Measurements from ENCODE around the gene PRSS38. TPM values are rescaled to one million over a fixed set of nuclear protein-coding genes. Genes with fewer than 3 reads are reported as not detected.

Gene PRSS38
- polyA plus RNA-seq, 2 of the 4 experiments (the other 2 are of a cell fraction): not detected

DNA sequence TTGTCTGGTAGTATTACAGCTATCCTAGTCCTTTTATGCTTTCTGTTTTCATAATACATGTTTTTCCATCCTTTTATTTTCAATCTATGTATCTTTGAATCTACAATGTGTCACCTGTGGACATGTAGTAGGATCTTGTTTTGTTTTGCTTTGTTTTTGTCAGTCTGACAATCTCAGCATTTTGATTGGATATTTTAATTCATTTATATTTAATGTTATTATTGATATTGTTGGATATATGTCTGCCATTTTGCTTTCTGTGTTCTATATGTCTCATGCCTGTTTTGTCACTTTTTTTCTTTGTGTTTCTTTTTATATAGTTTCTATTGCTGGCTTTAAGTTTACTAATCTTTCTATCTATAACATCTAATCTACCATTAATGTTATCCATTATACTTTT lies 11.5 kb upstream of the PRSS38 start:
- peaks cover 13% of the 10 kb centered on the region; the same call in 2 of the 3 replicates for H3K4me1 ChIP-seq
- DNase-seq (ENCODE audit: low read depth in 1 of 2, low spot score in 1 of 2) (no peak), ATAC-seq (no peak), FAIRE-seq (no peak)
- H3K27ac ChIP-seq: no peak overlapping the region
- H3K9me3 ChIP-seq: peaks cover 6% of the 10 kb centered on the region; the same call in 2 of the 3 replicates
- CTCF ChIA-PET: no interaction called here
- no peak overlapping the region for H3K4me2 ChIP-seq
- POLR2A ChIA-PET: no interaction called here
- TF ChIP-seq MAZ (IDR thresholded peaks at IDR 0.05; ENCODE audit: borderline replicate concordance, low read depth, low read length): no peak
- TF ChIP-seq RCOR1 (IDR thresholded peaks at IDR 0.05; ENCODE audit: low read depth, low read length): no peak
- no peak overlapping the region for H3K4me3 ChIP-seq

DNA sequence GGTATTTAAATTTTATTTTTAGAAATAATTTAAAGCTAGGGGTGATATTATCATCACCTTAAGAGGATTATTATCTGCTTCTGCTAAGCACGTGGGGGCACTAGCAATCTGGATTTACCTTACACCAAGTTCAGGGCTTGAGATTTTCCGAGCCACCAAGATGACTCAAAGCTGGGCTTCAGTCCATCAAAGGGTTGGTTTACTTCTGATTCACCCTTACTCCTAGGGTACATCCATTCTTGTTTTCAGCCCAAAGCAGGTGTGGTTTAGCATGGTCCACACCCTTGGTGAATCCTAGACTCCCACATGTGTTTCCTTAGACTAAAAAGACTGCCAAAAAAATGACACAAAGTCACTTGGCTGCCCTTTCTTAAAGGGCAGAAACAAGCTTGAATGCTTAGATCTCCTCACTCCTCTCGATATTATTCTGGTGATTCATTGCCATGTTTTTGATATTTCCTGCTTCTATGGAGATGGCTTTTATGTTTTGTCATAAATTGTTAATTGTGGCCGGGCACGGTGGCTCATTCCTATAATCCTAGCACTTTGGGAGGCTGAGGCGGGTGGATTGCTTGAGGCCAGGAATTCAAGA lies 9.8 kb upstream of the PRSS38 start:
- peaks cover 13% of the 10 kb centered on the region; the same call in 2 of the 3 replicates for H3K4me1 ChIP-seq
- DNase-seq (ENCODE audit: low read depth in 1 of 2, low spot score in 1 of 2): peak; percentile 42 to 72
- ChIA-PET POLR2A (interaction anchor here (1.4 kb wide), 1 partner anchor 142 kb away, joined by 5 read pairs; the partner anchor contains the start of gene WNT9A), CTCF (interaction anchor here (1.0 to 1.8 kb wide), 3 partner anchors 10 to 141 kb away, joined by 3 to 8 read pairs (median 5); no protein-coding TSS in a partner anchor)
- peak overlapping the region; percentile 34; the same call in 2 of the 3 replicates for H3K4me2 ChIP-seq
- peaks cover 7% of the 10 kb centered on the region; the same call in 2 of the 3 replicates for H3K9me3 ChIP-seq
- no peak overlapping the region for H3K27ac ChIP-seq
- WGBS (ENCODE audit: missing lambda C conversion rate): 10% methylated on average over 6 of the region's 6 CpGs
- H3K4me3 ChIP-seq: no peak overlapping the region
- TF ChIP-seq NPAS2 (CRISPR knock-in tag; IDR thresholded peaks at IDR 0.05; ENCODE audit: borderline replicate concordance): no peak
- TF ChIP-seq, protein P1, sequence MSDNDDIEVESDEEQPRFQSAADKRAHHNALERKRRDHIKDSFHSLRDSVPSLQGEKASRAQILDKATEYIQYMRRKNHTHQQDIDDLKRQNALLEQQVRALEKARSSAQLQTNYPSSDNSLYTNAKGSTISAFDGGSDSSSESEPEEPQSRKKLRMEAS (IDR thresholded peaks at IDR 0.05): no peak
- TF ChIP-seq SMC3 (IDR thresholded peaks at IDR 0.05): peak; percentile 28; the same call in 1 of the 3 replicates
- peak; percentile 41 to 42; a peak in 4 of 5 replicates for TF ChIP-seq RAD21 (conservative IDR thresholded peaks at IDR 0.05 in 1 of 2, IDR thresholded peaks at IDR 0.05 in 1 of 2)
- TF ChIP-seq, protein P2, sequence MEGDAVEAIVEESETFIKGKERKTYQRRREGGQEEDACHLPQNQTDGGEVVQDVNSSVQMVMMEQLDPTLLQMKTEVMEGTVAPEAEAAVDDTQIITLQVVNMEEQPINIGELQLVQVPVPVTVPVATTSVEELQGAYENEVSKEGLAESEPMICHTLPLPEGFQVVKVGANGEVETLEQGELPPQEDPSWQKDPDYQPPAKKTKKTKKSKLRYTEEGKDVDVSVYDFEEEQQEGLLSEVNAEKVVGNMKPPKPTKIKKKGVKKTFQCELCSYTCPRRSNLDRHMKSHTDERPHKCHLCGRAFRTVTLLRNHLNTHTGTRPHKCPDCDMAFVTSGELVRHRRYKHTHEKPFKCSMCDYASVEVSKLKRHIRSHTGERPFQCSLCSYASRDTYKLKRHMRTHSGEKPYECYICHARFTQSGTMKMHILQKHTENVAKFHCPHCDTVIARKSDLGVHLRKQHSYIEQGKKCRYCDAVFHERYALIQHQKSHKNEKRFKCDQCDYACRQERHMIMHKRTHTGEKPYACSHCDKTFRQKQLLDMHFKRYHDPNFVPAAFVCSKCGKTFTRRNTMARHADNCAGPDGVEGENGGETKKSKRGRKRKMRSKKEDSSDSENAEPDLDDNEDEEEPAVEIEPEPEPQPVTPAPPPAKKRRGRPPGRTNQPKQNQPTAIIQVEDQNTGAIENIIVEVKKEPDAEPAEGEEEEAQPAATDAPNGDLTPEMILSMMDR (IDR thresholded peaks at IDR 0.05): peak; percentile 19; the same call in 1 of the 3 replicates
- no peak for TF ChIP-seq HOXA7 (CRISPR knock-in tag; IDR thresholded peaks at IDR 0.05)
- TF ChIP-seq, protein P3, sequence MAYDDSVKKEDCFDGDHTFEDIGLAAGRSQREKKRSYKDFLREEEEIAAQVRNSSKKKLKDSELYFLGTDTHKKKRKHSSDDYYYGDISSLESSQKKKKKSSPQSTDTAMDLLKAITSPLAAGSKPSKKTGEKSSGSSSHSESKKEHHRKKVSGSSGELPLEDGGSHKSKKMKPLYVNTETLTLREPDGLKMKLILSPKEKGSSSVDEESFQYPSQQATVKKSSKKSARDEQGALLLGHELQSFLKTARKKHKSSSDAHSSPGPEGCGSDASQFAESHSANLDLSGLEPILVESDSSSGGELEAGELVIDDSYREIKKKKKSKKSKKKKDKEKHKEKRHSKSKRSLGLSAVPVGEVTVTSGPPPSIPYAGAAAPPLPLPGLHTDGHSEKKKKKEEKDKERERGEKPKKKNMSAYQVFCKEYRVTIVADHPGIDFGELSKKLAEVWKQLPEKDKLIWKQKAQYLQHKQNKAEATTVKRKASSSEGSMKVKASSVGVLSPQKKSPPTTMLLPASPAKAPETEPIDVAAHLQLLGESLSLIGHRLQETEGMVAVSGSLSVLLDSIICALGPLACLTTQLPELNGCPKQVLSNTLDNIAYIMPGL (CRISPR knock-in tag; IDR thresholded peaks at IDR 0.05; ENCODE audit: borderline replicate concordance): no peak
- no peak for TF ChIP-seq EHMT2 (IDR thresholded peaks at IDR 0.05; ENCODE audit: low read depth)
- no peak for TF ChIP-seq RNF2 (IDR thresholded peaks at IDR 0.05; ENCODE audit: borderline replicate concordance, low read depth)
- TF ChIP-seq JUNB (IDR thresholded peaks at IDR 0.05): peak; percentile 35; the same call in 1 of the 2 replicates
- no peak for TF ChIP-seq ZFP36 (IDR thresholded peaks at IDR 0.05; ENCODE audit: borderline replicate concordance, partially characterized antibody)
- TF ChIP-seq, protein P4, sequence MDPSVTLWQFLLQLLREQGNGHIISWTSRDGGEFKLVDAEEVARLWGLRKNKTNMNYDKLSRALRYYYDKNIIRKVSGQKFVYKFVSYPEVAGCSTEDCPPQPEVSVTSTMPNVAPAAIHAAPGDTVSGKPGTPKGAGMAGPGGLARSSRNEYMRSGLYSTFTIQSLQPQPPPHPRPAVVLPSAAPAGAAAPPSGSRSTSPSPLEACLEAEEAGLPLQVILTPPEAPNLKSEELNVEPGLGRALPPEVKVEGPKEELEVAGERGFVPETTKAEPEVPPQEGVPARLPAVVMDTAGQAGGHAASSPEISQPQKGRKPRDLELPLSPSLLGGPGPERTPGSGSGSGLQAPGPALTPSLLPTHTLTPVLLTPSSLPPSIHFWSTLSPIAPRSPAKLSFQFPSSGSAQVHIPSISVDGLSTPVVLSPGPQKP (IDR thresholded peaks at IDR 0.05; ENCODE audit: low read depth, low read length): no peak
- TF ChIP-seq SREBF2 (IDR thresholded peaks at IDR 0.05): no peak
- no peak for TF ChIP-seq JUN (IDR thresholded peaks at IDR 0.05)
- FAIRE-seq: peak; percentile 70
- ATAC-seq: peak; percentile 79 to 93

DNA sequence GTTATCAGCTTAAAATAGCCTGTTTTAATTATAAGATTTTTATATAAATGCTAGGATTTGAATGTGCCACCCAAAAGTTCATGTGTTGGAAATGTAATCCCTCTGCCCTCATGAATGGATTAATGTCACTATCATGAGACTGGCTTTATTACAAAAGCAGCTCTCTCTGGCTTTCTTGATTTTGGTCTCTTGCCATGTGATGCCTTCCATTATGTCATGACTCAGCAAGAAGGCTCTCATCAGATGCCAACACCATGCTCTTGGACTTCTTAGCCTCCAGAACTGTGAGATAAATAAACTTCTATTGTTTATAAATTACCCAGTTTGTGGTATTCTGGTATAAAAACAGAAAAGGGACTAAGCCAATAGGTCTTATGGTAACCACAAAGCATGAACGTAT lies 6.9 kb upstream of the PRSS38 start:
- CTCF ChIA-PET: interaction anchor here (1.2 to 1.5 kb wide), 2 partner anchors 45 to 145 kb away, joined by 3 read pairs; no protein-coding TSS in a partner anchor
- no peak overlapping the region for H3K27ac ChIP-seq
- no peak overlapping the region for H3K4me2 ChIP-seq
- POLR2A ChIA-PET: interaction anchor here (0.7 kb wide), 1 partner anchor 84 kb away, joined by 3 read pairs; no protein-coding TSS in a partner anchor
- H3K4me3 ChIP-seq: no peak overlapping the region
- FAIRE-seq: peak; percentile 46
- H3K4me1 ChIP-seq: peaks cover 13% of the 10 kb centered on the region; the same call in 2 of the 3 replicates
- H3K9me3 ChIP-seq: peaks cover 19% of the 10 kb centered on the region
- no peak for ATAC-seq
- TF ChIP-seq EP300 (IDR thresholded peaks at IDR 0.05) (no peak), GATA3 (IDR thresholded peaks at IDR 0.05; ENCODE audit: borderline replicate concordance) (no peak), NFE2L2 (conservative IDR thresholded peaks at IDR 0.05; ENCODE audit: low read length) (0 out of 2 replicates have a peak, but pooled peaks have one; percentile 36), MAFK (IDR thresholded peaks at IDR 0.05; ENCODE audit: partially characterized antibody) (peak; percentile 87)
- TF ChIP-seq, protein P3 (CRISPR knock-in tag; IDR thresholded peaks at IDR 0.05; ENCODE audit: borderline replicate concordance): no peak
- 51% methylated on average over 1 of the region's 1 CpG for WGBS (ENCODE audit: missing lambda C conversion rate)
- DNase-seq (ENCODE audit: low read depth in 1 of 2, low spot score in 1 of 2): peak in 1 of 2 experiments; percentile 33
